ENCODE data around the gene TMC1. TPM values are rescaled to one million over a fixed set of nuclear protein-coding genes. Genes with fewer than 3 reads are reported as not detected.

The TMC1 gene
- total RNA-seq, 6 donors from 2014 or later = 0.67 TPM; not detected in 5

DNA sequence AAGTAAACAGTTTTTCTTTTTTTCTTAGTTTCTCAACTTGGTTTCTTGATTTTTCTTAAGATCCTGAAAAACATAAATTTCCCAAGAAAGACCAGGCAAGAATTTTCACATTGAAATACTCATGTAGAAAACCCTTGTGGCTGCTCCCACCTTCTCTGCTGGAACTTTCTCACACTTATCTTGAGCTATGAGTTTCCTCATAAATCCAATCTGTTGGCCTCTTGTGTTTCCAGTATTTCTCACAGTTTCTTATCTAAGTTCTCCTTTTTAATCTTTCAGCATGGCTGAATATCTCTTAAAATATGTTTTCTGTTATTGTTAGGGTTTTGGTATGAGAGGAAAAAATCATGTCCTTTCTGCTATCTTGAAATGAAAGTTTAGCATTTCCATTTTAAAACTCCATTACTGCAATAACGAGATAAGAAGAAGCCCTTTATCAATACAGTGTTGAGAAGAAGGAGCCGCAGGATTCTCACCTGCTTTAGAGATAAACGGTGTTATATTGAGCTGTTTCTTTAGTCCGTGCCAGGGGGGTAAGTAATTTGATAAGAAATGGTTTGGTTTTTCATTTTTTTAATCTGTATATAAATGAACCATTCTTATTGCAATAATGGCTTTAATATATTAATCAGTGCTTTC, 342.2 kb downstream of the TMC1 start:
- H3K27ac ChIP-seq = no peak overlapping the region
- no peak for TF ChIP-seq POLR2AphosphoS5 (IDR thresholded peaks at IDR 0.05)
- no peak for TF ChIP-seq POLR2A (IDR thresholded peaks at IDR 0.05)
- no peak for TF ChIP-seq EP300 (IDR thresholded peaks at IDR 0.05)
- TF ChIP-seq CTCF (IDR thresholded peaks at IDR 0.05) = no peak
- H3K9me3 ChIP-seq = no peaks in the 10 kb centered on the region
- DNase-seq (no peak), ATAC-seq (ENCODE audit: low FRiP score in 2 of 2) (no peak)
- H3K4me3 ChIP-seq = no peak overlapping the region
- H3K27me3 ChIP-seq = no peaks in the 10 kb centered on the region
- H3K36me3 ChIP-seq = no peaks in the 10 kb centered on the region
- 46 to 61% methylated on average over 4 of the region's 4 CpGs for WGBS, 2 donors
- no peaks in the 10 kb centered on the region for H3K4me1 ChIP-seq

DNA sequence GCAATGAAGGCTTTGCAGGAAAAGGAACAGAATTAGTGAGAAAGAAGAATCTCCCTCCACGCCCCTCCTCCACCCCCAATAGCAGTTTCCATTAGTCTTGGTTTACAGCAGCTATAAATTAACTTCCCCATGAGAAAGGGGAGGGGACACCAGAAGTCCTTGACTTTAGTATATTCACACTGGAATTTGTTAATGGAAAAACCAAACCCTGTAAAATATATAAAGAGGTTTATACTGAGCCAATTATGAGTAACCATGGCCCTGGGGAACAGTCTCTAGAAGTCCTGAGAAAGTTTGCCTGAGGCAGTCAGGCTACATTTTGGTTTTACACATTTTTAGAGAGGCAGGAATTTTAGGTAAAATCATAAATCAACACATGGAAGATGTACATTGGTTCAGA, 342.9 kb downstream of the TMC1 start:
- Histone ChIP-seq H3K4me3 (no peak overlapping the region), H3K4me1 (no peaks in the 10 kb centered on the region), H3K36me3 (no peaks in the 10 kb centered on the region), H3K27me3 (no peaks in the 10 kb centered on the region), H3K27ac (no peak overlapping the region), H3K9me3 (no peaks in the 10 kb centered on the region)
- ATAC-seq (ENCODE audit: low FRiP score in 2 of 2) = no peak
- no peak for TF ChIP-seq POLR2A (IDR thresholded peaks at IDR 0.05)
- TF ChIP-seq CTCF (IDR thresholded peaks at IDR 0.05) = no peak
- TF ChIP-seq EP300 (IDR thresholded peaks at IDR 0.05) = no peak
- no peak for TF ChIP-seq POLR2AphosphoS5 (IDR thresholded peaks at IDR 0.05)
- WGBS, 2 donors = 76 to 93% methylated on average over 1 of the region's 1 CpG
- DNase-seq = no peak

- TF ChIP-seq CTCF (IDR thresholded peaks at IDR 0.05) (peak in 4 of 6 experiments; percentile 44 to 51 (median 49)), EP300 (IDR thresholded peaks at IDR 0.05) (no peak), POLR2AphosphoS5 (IDR thresholded peaks at IDR 0.05) (no peak), POLR2A (IDR thresholded peaks at IDR 0.05) (no peak)
Measured at GRCh38 chr9:72871685-72872084, 350.3 kb downstream of the TMC1 start.

DNA sequence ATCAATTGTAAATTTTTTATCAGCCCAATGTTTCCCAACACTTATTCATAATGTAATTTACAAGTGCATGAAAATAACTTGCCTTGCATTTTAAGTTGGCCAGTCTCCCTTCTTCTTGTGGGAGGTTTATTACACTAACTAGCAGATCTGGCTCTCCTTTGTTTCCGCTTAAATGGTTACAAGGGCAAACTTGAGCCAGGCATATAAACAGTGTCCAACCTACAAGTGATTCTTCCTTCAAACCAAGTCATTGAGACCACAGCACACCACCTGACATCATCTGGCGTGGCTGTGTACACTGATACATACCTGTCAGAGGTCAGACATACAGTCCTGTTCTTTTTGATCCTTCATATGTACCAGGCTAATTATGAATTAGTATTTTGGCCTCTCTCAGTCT, 351.3 kb downstream of the TMC1 start:
- Histone ChIP-seq H3K4me3 (no peak overlapping the region), H3K36me3 (no peaks in the 10 kb centered on the region), H3K27me3 (no peaks in the 10 kb centered on the region), H3K27ac (no peak overlapping the region), H3K4me1 (peaks cover 0 to 5% (median 0%) of the 10 kb centered on the region in 4 donors), H3K9me3 (no peaks in the 10 kb centered on the region)
- TF ChIP-seq POLR2AphosphoS5 (IDR thresholded peaks at IDR 0.05) (no peak), CTCF (IDR thresholded peaks at IDR 0.05) (no peak), EP300 (IDR thresholded peaks at IDR 0.05) (no peak), POLR2A (IDR thresholded peaks at IDR 0.05) (no peak)
- 77% methylated on average over 2 of the region's 2 CpGs for WGBS, 2 donors
- no peak for ATAC-seq (ENCODE audit: low FRiP score in 2 of 2)
- no peak for DNase-seq

More at GRCh38 chr9:72871685-72872084, 350.3 kb downstream of the TMC1 start:
- no peak for ATAC-seq (ENCODE audit: low FRiP score in 2 of 2)
- no peak overlapping the region for H3K4me3 ChIP-seq
- 42 to 46% methylated on average over 3 of the region's 3 CpGs for WGBS, 2 donors
- peaks cover 0 to 5% (median 0%) of the 10 kb centered on the region in 4 donors for H3K4me1 ChIP-seq
- H3K36me3 ChIP-seq = no peaks in the 10 kb centered on the region
- no peaks in the 10 kb centered on the region for H3K9me3 ChIP-seq
- H3K27me3 ChIP-seq = no peaks in the 10 kb centered on the region
- DNase-seq = no peak
- no peak overlapping the region for H3K27ac ChIP-seq

- WGBS, 2 donors = 57 to 65% methylated on average over 1 of the region's 1 CpG
- ATAC-seq (ENCODE audit: low FRiP score in 2 of 2) = no peak
Measured at GRCh38 chr9:72873456-72873855, 352.0 kb downstream of the TMC1 start.

More at GRCh38 chr9:72873456-72873855, 352.0 kb downstream of the TMC1 start:
- no peak for DNase-seq
- Histone ChIP-seq H3K4me3 (no peak overlapping the region), H3K27ac (no peak overlapping the region), H3K27me3 (no peaks in the 10 kb centered on the region), H3K36me3 (no peaks in the 10 kb centered on the region), H3K9me3 (no peaks in the 10 kb centered on the region), H3K4me1 (peaks cover 0 to 5% (median 0%) of the 10 kb centered on the region in 4 donors)
- TF ChIP-seq EP300 (IDR thresholded peaks at IDR 0.05) (no peak), POLR2A (IDR thresholded peaks at IDR 0.05) (no peak), POLR2AphosphoS5 (IDR thresholded peaks at IDR 0.05) (no peak), CTCF (IDR thresholded peaks at IDR 0.05) (no peak)

Data from upper lobe of left lung (tissue), 6 donors.